Measurements from ENCODE around the gene FOXE3. TPM values are rescaled to one million over a fixed set of nuclear protein-coding genes. Genes with fewer than 3 reads are reported as not detected.

FOXE3 gene
- total RNA-seq, 1 donor from 2014 or later = not detected

- peak; percentile 84 for DNase-seq
These were observed 20.4 kb downstream of the FOXE3 start for GRCh38 chr1:47436304-47436978.

GRCh38 chr1:47436979-47437446, 20.9 kb downstream of the FOXE3 start:
- DNase-seq = peak; percentile 41

DNA sequence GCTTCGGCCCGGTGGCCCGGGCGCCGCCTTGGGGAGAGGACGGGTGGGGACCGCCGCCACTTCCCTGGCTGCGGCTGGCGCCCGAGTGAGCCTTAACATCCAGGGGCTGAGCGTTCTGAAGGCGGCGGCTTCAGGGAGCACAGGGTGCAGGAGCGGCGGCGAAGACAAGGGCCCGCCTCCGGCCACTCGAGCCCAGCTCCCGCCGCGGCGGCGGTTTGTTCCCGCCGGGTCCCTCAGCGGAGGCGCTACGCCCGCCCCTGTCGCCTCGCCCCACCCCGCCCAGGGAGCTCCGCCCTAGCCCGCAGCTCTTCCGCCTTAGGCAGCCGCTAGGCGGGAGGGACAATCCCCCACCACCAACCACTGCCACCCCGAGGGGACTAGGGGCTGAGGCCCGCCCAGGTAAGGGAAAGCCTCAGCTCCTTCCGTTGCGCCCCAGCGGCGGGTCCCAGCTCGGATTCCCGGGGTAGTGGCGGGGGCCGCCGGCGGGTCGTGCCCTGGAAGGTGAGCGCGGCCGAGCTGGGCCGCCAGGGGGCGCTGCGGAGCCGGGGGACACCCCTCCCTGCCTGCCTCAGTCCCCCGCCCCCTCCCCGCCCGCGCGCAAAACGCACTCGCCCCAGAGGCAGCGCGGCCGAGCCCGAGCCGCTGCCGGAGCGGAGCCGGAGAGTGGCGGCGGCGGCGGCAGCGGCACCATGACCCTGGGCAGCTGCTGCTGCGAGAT, 21.5 kb downstream of the FOXE3 start, which contains the start of gene FOXD2:
Gene FOXD2 (plus strand): TSS at position 598 of the 718 bp plus-strand sequence. CDS start 92 bp downstream, at position 690.
- DNase-seq = peak; percentile 82

- DNase-seq = no peak
These were observed 22.3 kb downstream of the FOXE3 start for GRCh38 chr1:47438165-47439016.

DNA sequence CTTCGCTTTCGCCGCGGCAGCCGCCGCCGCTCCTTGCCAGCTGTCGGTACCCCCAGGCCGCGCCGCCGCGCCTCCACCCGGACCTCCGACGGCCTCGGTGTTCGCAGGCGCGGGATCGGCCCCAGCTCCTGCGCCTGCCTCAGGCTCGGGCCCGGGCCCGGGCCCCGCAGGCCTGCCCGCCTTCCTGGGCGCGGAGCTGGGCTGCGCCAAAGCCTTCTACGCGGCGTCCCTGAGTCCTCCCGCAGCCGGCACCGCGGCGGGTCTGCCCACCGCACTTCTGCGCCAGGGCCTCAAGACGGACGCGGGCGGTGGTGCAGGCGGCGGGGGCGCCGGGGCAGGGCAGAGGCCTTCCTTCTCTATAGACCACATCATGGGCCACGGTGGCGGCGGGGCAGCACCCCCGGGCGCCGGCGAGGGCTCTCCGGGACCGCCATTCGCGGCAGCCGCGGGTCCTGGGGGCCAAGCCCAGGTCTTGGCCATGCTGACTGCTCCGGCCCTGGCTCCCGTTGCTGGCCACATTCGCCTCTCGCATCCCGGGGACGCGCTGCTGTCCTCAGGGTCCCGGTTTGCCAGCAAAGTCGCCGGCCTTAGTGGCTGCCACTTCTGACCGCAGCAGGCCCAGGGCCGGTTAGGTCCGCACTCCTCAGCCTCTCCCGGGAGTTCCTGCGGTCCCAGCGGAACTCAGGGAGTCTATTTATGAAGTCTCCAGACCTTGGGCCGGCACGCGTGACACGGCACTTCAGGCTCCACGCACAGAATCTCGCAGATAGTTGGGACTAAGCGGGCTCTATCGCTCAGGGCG, 23.1 kb downstream of the FOXE3 start:
- no peak for DNase-seq

- no peak for DNase-seq
These were observed 23.9 kb downstream of the FOXE3 start for GRCh38 chr1:47439819-47440598.

DNA sequence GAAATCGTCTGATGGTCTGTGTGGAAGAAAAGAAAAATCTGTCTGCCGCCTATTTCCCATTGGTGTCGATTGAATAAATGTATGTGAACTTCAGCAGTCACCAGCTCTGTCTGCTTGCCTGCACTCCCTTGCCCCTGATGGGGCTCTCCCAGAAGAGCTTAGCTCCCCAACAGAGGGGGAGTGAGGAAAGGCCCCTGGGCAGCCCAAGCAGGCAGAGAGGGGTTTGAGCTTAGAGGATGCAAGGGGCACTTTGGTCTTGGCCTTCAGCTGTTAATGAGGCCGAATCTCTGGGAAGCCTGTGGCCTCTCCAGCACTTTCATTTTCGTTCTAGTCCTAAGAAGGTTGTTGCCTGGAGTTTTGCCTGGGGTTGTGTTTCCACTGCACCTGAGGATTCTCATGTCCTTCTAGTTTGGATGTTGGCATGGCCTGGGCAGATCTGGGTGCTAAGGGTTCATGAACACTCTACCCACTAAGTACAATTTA, 24.6 kb downstream of the FOXE3 start:
- DNase-seq = no peak

GRCh38 chr1:47441450-47442106, 25.5 kb downstream of the FOXE3 start:
- no peak for DNase-seq

- DNase-seq = no peak
These were observed 26.1 kb downstream of the FOXE3 start for GRCh38 chr1:47442202-47442601.

DNA sequence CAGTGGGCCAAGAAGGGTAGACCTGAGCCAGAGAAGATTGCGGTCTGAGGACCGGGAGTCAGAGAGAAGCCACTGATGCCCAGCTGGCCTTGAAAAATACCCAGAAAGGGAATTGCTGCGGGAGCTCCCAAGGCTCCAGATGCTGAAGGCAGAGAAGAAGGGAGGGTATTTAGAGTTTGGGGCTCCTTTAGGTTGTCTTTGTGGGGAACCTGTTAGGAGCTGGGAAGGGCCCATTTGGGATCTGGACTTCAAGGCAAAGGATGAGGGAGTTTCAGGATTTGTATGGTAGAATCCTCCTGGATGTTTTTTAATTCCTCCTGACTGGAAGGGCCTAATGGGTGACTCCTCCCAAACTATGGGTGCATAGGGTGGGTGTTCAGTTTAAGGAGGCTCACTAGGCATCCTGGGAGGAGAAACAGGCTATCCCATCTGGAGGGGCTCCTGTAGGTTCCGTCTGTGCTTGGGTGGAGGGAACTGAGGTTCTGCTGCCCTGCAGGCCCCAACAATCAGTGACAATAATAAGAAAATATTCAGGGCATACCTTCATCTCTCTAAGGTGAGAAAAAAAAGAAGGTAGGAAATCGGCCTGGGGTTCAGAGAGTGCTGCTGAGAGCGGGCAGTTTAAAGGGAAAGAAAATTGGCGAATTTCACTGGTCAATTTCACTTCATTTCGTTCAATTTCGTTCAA, 26.9 kb downstream of the FOXE3 start:
- DNase-seq = no peak

DNA sequence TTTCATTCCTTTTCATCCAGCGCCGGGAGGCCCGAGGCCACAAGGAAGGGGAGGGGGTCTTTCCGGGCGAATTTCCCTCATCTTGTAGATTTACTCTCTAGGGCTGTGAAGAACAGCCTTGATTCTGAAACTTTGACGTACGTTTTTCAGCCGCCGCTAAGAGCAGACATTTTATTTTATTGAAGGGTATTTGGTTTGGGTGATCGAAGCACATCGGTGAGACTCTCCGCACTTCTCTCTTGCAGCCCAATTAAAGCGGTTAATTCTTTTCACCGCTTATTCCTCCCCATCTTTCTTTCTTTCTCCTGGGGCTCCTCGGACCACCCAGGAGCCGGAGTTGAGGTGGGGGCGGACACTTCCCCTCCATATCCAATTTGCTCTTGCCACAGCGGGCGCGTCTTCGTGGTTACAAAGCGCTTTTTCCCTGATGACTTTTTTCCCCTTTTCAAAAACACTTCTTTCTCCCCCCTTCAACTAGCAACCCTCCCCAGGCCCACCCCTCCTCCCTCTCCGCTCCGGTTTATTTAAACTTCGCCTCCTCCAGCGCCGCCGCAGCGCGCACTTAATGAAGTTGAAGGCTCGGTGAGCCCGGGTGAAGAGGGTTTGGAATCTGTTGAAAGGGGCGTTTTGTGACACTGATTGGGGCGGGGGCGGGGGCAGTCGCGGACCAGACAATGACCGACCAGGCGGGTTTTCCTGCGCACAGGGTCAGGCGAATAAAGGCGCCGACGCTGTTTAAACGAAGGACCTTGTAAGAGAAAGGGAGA, 27.6 kb downstream of the FOXE3 start:
- no peak for DNase-seq

- DNase-seq = no peak
These were observed 28.1 kb downstream of the FOXE3 start for GRCh38 chr1:47444297-47444561.

DNA sequence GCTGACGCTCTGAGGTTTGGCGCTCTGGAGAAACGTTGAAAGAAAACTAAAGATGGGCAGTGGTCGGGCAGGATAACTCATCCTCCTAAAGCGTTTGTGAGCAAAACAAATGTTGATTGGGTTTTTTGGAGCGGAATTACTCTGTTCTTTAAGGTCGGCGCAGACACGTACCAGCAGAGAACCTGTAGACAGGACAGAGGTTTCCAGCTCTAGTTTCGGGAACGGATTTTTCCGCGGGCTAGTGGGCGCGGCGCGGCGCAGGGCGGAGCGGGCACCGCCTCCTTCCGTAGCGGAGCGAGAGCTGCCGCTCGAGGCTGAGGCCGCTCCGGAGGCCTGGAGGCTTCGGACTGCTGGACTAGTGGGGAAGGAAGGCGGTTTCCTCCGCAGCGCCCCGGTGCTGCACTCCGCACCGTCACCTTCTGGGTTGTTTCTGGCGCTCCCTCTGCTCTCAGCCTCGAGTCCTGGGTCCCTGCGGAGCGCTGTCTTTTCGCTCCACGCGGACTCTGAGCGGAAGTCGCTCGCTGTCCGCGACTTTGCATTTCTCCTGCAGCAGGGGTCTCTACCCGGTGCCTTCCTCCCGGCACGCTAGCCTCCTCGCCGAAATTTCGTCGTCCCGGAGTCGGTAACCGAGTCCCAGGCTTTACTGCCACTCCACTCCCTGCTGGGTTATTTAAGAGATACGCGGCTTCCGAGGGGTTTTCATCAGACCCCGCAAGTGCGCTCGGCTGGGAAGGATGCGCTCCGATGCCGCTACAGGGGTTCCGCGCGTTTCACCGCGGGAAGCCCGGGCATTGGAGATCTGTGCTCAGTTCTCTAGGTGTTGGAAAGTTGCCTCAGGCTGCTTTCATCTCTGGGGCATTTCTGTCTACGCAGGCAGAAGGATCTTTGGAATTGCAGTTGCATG, 28.7 kb downstream of the FOXE3 start:
- DNase-seq = no peak

GRCh38 chr1:47445823-47446550, 29.9 kb downstream of the FOXE3 start:
- DNase-seq = no peak

DNA sequence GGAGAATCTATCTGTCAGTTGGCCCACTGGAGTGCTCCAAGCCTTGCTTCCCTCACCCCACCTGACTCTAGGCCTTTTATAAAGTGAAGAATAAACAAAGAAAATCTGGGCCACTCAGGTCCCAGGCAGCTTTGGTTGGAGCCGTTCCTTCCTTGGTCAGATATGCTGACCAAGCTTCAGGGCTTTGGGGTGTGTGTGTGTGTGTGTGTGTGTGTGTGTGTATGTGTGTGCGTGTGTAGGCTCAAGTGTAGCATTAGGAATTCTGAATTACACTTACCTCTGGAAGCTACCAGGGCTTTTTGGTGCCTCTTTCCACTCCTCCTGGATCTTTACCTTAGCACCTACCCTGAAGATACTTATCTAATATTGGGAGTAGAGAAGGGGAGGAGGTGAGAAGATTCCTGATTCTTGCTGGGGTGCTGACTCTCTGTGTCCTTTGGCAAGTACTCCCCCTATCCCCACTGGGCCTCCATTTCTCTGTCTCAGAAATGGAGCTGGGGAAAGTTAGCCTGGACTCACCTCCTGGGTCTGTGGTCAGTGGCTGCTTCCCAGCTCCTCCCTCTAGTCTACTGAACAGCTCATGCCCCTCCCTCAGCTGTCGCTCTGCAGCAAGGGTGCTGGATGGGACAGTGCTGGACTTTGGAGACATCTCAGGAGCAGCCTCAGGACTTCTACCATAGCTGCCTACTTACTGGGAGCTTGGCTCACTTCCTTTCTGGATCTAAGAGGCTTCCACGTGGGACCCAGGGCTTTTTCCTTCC, 32.6 kb downstream of the FOXE3 start:
- no peak for DNase-seq

- DNase-seq = peak; percentile 47
These were observed 33.9 kb downstream of the FOXE3 start for GRCh38 chr1:47449822-47450552.

All from dermis blood vessel endothelial cell (primary cell).